PC-9 (cell line): Measurements from ENCODE around the gene RNF40. TPM values are rescaled to one million over a fixed set of nuclear protein-coding genes. Genes with fewer than 3 reads are reported as not detected.
"Not testable (repeated sequence)": the region's sequence is repeated elsewhere in the genome, so short reads cannot be mapped to it uniquely, and the experiment has no call there.

Experiments used
- BruUV-seq: library from RNA; stranded (reverse); fragments of 400-500 nt; replicated peaks from 2 replicates; lab custom pipeline; 2021; lab: Mats Ljungman, UMichigan
- CTCF ChIA-PET: fragments of 300-600 bp; sonication (Branson Sonifier 250); formaldehyde crosslinking; loops from one replicate; lab custom pipeline; 2022; ENCODE audit warnings: antibody characterized with exemption; lab: Charles Lee
- POLR2A ChIA-PET: fragments of 300-600 bp; sonication (Branson Sonifier 250); formaldehyde crosslinking; loops from one replicate; lab custom pipeline; 2022; ENCODE audit warnings: antibody characterized with exemption; ENCODE audit not compliant: unreplicated experiment; lab: Charles Lee
- DNase-seq, 2 experiments: peaks; one replicate each; pipeline versions ENCODE4 v3.0.0 to v3.0.0-alpha.2; 2015 to 2022; ENCODE audit warnings: mixed read lengths in 1 of 2
- H2AFZ ChIP-seq: fragments of 200-600 bp; sonication (generic); 2 replicates; pipeline ENCODE4 v1.8.1; 2017; ENCODE audit warnings: antibody characterized with exemption
- H3F3A ChIP-seq: fragments of 200-600 bp; sonication (generic); 2 replicates; pipeline ENCODE4 v1.8.1; 2017; ENCODE audit warnings: antibody characterized with exemption, mild to moderate bottlenecking, low read depth; ENCODE audit not compliant: insufficient read depth
- H3K27ac ChIP-seq: fragments of 200-600 bp; sonication (generic); 2 replicates; pipeline ENCODE4 v1.6.1; 2016; ENCODE audit warnings: mixed run types
- H3K27me3 ChIP-seq: fragments of 200-600 bp; sonication (generic); 2 replicates; pipeline ENCODE4 v1.6.1; 2016; ENCODE audit warnings: low read depth, mixed run types; ENCODE audit not compliant: insufficient read depth
- H3K36me3 ChIP-seq: fragments of 200-600 bp; sonication (generic); 2 replicates; pipeline ENCODE4 v1.6.1; 2016; ENCODE audit warnings: low read depth, mixed run types
- H3K4me1 ChIP-seq: fragments of 200-600 bp; sonication (generic); replicated peaks from 2 replicates; pipeline ENCODE4 v1.6.1; 2016; ENCODE audit warnings: mixed run types; ENCODE audit not compliant: insufficient read depth
- H3K4me2 ChIP-seq: fragments of 200-600 bp; sonication (generic); 2 replicates; pipeline ENCODE4 v1.6.1; 2017; ENCODE audit warnings: mixed run types
- H3K4me3 ChIP-seq: fragments of 200-600 bp; sonication (generic); 2 replicates; pipeline ENCODE4 v1.6.1; 2016; ENCODE audit warnings: mixed run types
- H3K79me2 ChIP-seq: fragments of 200-600 bp; sonication (generic); 2 replicates; pipeline ENCODE4 v1.6.1; 2017; ENCODE audit warnings: low read depth, mixed run types
- H3K9me2 ChIP-seq: fragments of 200-600 bp; sonication (generic); 2 replicates; pipeline ENCODE4 v1.8.1; 2017; ENCODE audit warnings: mild to moderate bottlenecking; ENCODE audit not compliant: insufficient read depth
- H3K9me3 ChIP-seq: fragments of 200-600 bp; sonication (generic); 2 replicates; pipeline ENCODE4 v1.8.1; 2016; ENCODE audit warnings: low read depth; ENCODE audit not compliant: insufficient read depth
- H4K20me1 ChIP-seq: fragments of 200-600 bp; sonication (generic); 2 replicates; pipeline ENCODE4 v1.8.1; 2017; ENCODE audit not compliant: insufficient read depth
- EZH2 ChIP-seq: fragments of 200-600 bp; sonication (generic); IDR thresholded peaks from 2 replicates; pipeline ENCODE4 v1.8.0; 2017; ENCODE audit warnings: antibody characterized with exemption, low read depth
- intact Hi-C: fragments of 100-400 bp; cut with micrococcal nuclease; formaldehyde crosslinking; loops from one replicate; pipeline ENCODE4 v1.10.0; 2022; ENCODE audit not compliant: unreplicated experiment
- total RNA-seq: library from RNA; stranded (reverse); gene quantifications from 2 replicates; pipeline ENCODE4 v1.2.3, GENCODE V29; 2021
- TF ChIP-seq, protein P1 (sequence below): fragments of 200-600 bp; sonication (generic); conservative IDR thresholded peaks from 2 replicates; pipeline ENCODE4 v1.6.1; 2017; ENCODE audit warnings: mixed run types, antibody characterized with exemption, mild to moderate bottlenecking, moderate library complexity

Gene RNF40
- total RNA-seq, 1 experiment from 2014 or later: 178 TPM

DNA sequence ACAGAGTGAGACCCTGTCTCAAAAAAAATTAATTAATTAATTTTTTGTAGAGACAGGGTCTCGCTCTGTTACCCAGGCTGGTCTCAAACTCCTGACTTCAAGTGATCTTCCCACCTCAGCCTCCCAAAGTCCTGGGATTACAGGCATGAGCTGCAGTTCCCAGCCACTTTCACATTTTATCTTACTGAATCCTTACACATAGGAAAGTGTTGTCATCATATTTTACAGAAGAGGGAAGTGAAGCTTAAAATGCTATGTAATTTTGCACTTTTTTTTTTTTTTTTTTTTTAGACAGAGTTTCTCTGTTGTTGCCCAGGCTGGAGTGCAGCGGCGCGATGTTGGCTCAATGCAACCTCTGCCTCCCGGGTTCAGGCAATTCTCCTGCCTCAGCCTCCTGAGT, 46.0 kb downstream of the RNF40 start:
- DNase-seq: no peak
- no peak overlapping the region for H3K4me3 ChIP-seq
- no TSS peak for BruUV-seq
- TF ChIP-seq EZH2: no peak
- TF ChIP-seq, protein P1, sequence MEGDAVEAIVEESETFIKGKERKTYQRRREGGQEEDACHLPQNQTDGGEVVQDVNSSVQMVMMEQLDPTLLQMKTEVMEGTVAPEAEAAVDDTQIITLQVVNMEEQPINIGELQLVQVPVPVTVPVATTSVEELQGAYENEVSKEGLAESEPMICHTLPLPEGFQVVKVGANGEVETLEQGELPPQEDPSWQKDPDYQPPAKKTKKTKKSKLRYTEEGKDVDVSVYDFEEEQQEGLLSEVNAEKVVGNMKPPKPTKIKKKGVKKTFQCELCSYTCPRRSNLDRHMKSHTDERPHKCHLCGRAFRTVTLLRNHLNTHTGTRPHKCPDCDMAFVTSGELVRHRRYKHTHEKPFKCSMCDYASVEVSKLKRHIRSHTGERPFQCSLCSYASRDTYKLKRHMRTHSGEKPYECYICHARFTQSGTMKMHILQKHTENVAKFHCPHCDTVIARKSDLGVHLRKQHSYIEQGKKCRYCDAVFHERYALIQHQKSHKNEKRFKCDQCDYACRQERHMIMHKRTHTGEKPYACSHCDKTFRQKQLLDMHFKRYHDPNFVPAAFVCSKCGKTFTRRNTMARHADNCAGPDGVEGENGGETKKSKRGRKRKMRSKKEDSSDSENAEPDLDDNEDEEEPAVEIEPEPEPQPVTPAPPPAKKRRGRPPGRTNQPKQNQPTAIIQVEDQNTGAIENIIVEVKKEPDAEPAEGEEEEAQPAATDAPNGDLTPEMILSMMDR: no peak
- no peaks in the 10 kb centered on the region for H3K9me3 ChIP-seq
- no peaks in the 10 kb centered on the region for H3K9me2 ChIP-seq
- intact Hi-C loops: no loop called here
- H3K27ac ChIP-seq: no peak overlapping the region
- peaks cover 12% of the 10 kb centered on the region for H3K4me1 ChIP-seq
- H3F3A ChIP-seq: peaks cover 30% of the 10 kb centered on the region
- no peaks in the 10 kb centered on the region for H3K36me3 ChIP-seq
- CTCF ChIA-PET: interaction anchor here (0.6 kb wide), 1 partner anchor 167 kb away, joined by 3 read pairs; no protein-coding TSS in a partner anchor
- no peak overlapping the region for H3K4me2 ChIP-seq
- H3K27me3 ChIP-seq: no peaks in the 10 kb centered on the region
- H3K79me2 ChIP-seq: no peaks in the 10 kb centered on the region
- H4K20me1 ChIP-seq: no peaks in the 10 kb centered on the region
- POLR2A ChIA-PET: no interaction called here
- no peak overlapping the region for H2AFZ ChIP-seq

DNA sequence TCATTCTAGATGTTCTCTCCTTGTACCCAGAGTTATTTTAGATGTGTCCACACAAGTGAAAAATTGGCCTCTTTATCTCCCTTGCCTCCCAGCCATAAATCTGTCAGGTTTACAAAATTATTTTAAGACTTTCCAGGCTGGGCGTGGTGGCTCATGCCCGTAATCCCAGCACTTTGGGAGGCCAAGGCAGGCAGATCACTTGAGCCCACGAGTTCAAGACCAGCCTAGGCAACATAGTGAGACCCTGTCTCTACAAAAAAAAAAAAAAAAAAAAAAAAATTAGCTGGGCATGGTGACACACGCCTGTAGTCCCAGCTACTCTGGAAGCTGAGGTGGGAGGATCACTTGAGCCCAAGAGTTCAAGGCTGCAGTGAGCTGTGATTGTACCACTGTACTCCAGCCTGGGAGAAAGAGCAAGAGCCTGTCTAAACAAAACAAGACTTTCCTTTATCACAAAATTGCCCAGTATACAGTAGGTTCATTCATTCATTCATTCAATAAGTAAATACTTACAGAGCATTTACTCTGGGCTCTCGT, 46.8 kb downstream of the RNF40 start:
- H3F3A ChIP-seq: peaks cover 30% of the 10 kb centered on the region
- H3K27ac ChIP-seq, H3K27me3 ChIP-seq, DNase-seq, CTCF ChIA-PET, BruUV-seq, H3K4me3 ChIP-seq, H4K20me1 ChIP-seq, H3K9me3 ChIP-seq, H3K4me2 ChIP-seq, H2AFZ ChIP-seq, H3K36me3 ChIP-seq, intact Hi-C loops, H3K9me2 ChIP-seq, H3K79me2 ChIP-seq, POLR2A ChIA-PET: not testable (repeated sequence)
- H3K4me1 ChIP-seq: peaks cover 16% of the 10 kb centered on the region

DNA sequence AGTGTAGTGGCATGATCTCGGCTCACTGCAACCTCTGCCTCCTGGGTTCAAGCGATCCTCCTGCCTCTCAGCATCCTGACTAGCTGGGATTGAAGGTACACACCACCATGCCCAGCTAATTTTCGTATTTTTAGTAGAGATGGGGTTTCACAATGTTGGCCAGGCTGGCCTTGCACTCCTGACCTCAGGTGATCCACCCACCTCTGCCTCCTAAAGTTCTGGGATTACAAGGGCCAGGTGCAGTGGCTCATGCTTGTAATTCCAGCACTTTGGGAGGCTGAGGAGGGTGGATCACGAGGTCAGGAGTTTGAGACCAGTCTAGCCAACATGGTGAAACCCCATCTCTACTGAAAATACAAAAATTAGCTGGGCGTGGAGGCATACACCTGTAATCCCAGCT, 47.6 kb downstream of the RNF40 start:
- DNase-seq, H3K27me3 ChIP-seq, H2AFZ ChIP-seq, H3K9me3 ChIP-seq, H3K79me2 ChIP-seq, H3K9me2 ChIP-seq, CTCF ChIA-PET, H4K20me1 ChIP-seq, H3K36me3 ChIP-seq, H3K4me3 ChIP-seq, BruUV-seq, H3K4me2 ChIP-seq, POLR2A ChIA-PET, H3K27ac ChIP-seq: not testable (repeated sequence)
- H3K4me1 ChIP-seq: peaks cover 18% of the 10 kb centered on the region
- intact Hi-C loops: loop anchor here (5.0 kb wide), 1 partner anchor 32 kb away; no protein-coding TSS in a partner anchor
- H3F3A ChIP-seq: peaks cover 31% of the 10 kb centered on the region

DNA sequence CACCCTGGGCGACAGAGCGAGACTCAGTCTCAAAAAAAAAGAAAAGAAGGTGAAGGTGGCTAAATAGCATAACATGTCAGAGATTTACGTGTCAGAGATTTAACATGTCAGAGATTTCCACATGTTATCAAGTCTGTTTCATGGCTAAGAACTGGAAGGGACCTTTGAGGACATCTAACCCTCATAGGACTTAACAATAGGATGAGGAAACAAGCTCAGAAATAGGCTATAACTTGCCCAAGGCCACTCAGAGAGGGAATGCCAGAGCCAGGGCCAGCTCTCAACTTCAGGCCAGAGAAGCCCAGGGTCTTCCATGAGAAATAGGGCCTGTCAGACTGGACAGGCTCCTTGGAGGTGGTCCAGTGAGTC, 51.7 kb downstream of the RNF40 start:
- peak overlapping the region; percentile 90 for H2AFZ ChIP-seq
- H3K9me2 ChIP-seq: no peaks in the 10 kb centered on the region
- no peak for TF ChIP-seq EZH2
- TF ChIP-seq, protein P1: no peak
- H3K36me3 ChIP-seq: no peaks in the 10 kb centered on the region
- no peaks in the 10 kb centered on the region for H3K79me2 ChIP-seq
- peaks cover 9% of the 10 kb centered on the region for H3K4me1 ChIP-seq
- TSS peak; percentile 95 for BruUV-seq
- ChIA-PET CTCF (interaction anchor here (0.5 to 1.5 kb wide), 4 partner anchors 8 to 35 kb away, joined by 3 to 13 read pairs (median 4); no protein-coding TSS in a partner anchor), POLR2A (interaction anchor here (0.5 to 0.6 kb wide), 3 partner anchors 8 to 646 kb away, joined by 3 to 8 read pairs (median 5); no protein-coding TSS in a partner anchor)
- H3K27me3 ChIP-seq: no peaks in the 10 kb centered on the region
- no peaks in the 10 kb centered on the region for H4K20me1 ChIP-seq
- intact Hi-C loops: loop anchor here (2.0 to 5.0 kb wide), 4 partner anchors 37 to 115 kb away; partner anchors contain the start of genes BCL7C and SRCAP
- H3K4me2 ChIP-seq: peak overlapping the region; percentile 78
- H3K4me3 ChIP-seq: peak overlapping the region; percentile 53
- no peaks in the 10 kb centered on the region for H3K9me3 ChIP-seq
- peak overlapping the region; percentile 16; the same call in 1 of the 2 replicates for H3K27ac ChIP-seq
- peaks cover 6% of the 10 kb centered on the region; the same call in 1 of the 2 replicates for H3F3A ChIP-seq
- DNase-seq: no peak
